ENCODE results near the gene ZNF362.

DNA sequence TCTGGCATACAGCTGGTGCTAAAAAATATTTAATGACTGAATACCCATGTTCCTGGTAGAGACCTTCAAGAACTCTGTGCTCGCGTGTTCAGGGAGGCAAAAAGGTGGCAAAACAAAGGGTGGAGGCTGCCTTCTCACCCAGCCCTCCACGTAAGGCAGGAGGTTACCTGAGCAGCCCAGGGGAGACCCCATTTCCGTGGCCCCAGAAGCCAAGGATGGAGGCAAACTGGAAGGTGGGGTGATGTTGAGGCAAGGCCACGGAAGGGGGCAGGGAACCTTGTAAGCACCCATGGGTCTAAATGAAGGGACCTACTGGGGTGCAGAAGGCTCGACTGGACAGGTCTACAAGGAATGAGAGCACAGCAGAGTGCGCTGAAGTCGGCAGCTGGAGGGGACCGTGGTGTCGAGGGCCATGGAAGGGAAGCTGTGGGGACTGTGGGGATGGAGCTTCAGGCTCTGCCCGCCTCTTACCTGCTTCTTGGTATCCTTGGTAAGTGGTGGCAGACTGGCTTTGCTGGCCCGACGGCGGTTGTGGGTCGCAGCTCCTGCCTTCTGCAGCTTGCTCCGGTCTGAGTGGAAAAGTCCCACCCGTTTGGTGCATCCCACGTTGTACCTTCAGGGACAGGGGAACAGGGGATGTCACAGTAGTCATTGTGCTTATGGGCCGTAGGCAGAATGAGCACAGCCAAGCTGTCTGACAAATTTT lies 73.5 kb downstream of the ZNF362 start:
- TF ChIP-seq TEAD4 (IDR thresholded peaks at IDR 0.05) (no peak), TCF12 (IDR thresholded peaks at IDR 0.05; ENCODE audit: low read depth) (no peak), CEBPB (IDR thresholded peaks at IDR 0.05) (no peak), RAD21 (IDR thresholded peaks at IDR 0.05; ENCODE audit: low read depth) (no peak), EP300 (IDR thresholded peaks at IDR 0.05; ENCODE audit: borderline replicate concordance) (no peak), MAX (IDR thresholded peaks at IDR 0.05) (no peak), EGR1 (IDR thresholded peaks at IDR 0.05) (no peak), FOXM1 (IDR thresholded peaks at IDR 0.05; ENCODE audit: borderline replicate concordance, low read depth) (no peak)
- TF ChIP-seq, protein P1, sequence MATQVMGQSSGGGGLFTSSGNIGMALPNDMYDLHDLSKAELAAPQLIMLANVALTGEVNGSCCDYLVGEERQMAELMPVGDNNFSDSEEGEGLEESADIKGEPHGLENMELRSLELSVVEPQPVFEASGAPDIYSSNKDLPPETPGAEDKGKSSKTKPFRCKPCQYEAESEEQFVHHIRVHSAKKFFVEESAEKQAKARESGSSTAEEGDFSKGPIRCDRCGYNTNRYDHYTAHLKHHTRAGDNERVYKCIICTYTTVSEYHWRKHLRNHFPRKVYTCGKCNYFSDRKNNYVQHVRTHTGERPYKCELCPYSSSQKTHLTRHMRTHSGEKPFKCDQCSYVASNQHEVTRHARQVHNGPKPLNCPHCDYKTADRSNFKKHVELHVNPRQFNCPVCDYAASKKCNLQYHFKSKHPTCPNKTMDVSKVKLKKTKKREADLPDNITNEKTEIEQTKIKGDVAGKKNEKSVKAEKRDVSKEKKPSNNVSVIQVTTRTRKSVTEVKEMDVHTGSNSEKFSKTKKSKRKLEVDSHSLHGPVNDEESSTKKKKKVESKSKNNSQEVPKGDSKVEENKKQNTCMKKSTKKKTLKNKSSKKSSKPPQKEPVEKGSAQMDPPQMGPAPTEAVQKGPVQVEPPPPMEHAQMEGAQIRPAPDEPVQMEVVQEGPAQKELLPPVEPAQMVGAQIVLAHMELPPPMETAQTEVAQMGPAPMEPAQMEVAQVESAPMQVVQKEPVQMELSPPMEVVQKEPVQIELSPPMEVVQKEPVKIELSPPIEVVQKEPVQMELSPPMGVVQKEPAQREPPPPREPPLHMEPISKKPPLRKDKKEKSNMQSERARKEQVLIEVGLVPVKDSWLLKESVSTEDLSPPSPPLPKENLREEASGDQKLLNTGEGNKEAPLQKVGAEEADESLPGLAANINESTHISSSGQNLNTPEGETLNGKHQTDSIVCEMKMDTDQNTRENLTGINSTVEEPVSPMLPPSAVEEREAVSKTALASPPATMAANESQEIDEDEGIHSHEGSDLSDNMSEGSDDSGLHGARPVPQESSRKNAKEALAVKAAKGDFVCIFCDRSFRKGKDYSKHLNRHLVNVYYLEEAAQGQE (IDR thresholded peaks at IDR 0.05; ENCODE audit: low read depth), result no peak

All from Ishikawa (cell line).